T47D (cell line): ENCODE results near the gene E2F3.

Experiments used
- DNase-seq, 2 experiments: peaks; one replicate each; pipeline versions ENCODE4 v3.0.0 to v3.0.0-alpha.2; 2011 to 2012; ENCODE audit warnings: low read depth in 1 of 2, low spot score in 1 of 2
- JUND ChIP-seq: IDR thresholded peaks from 2 replicates; pipeline ENCODE4 v1.6.1; 2012; ENCODE audit warnings: low read depth
- in situ Hi-C: cut with HindIII; loops from 2 replicates; pipeline ENCODE4 v1.10.0; 2016; ENCODE audit warnings: low sequenced_read_pairs, low pct_unique_long_range_greater_than_20kb

E2F3 gene

GRCh38 chr6:20401205-20402091 lies at the start of gene E2F3:
Gene E2F3, plus strand, starts transcription at chr6:20401879. Its CDS starts 354 bp downstream, at chr6:20402233.
- no peak for TF ChIP-seq JUND
- in situ Hi-C loops: no loop called here

GRCh38 chr6:20352346-20352745 lies 49.3 kb upstream of the E2F3 start:
- in situ Hi-C loops: no loop called here
- no peak for TF ChIP-seq JUND

More at GRCh38 chr6:20401205-20402091, at the start of gene E2F3:
- DNase-seq: peak; percentile 100

GRCh38 chr6:20353134-20353533 lies 48.5 kb upstream of the E2F3 start:
- in situ Hi-C loops: no loop called here
- no peak for DNase-seq
- TF ChIP-seq JUND: no peak

More at GRCh38 chr6:20352346-20352745, 49.3 kb upstream of the E2F3 start:
- DNase-seq: no peak

GRCh38 chr6:20354366-20354765 lies 47.3 kb upstream of the E2F3 start:
- DNase-seq: no peak
- in situ Hi-C loops: no loop called here
- TF ChIP-seq JUND: no peak

- DNase-seq: no peak
- TF ChIP-seq JUND: no peak
- in situ Hi-C loops: no loop called here
These were observed 41.1 kb upstream of the E2F3 start for GRCh38 chr6:20360471-20361119.

GRCh38 chr6:20362623-20363022 lies 39.1 kb upstream of the E2F3 start:
- in situ Hi-C loops: no loop called here
- no peak for DNase-seq
- TF ChIP-seq JUND: no peak

GRCh38 chr6:20364327-20364726 lies 37.4 kb upstream of the E2F3 start:
- DNase-seq: no peak
- in situ Hi-C loops: no loop called here

GRCh38 chr6:20365456-20365855 lies 36.2 kb upstream of the E2F3 start:
- in situ Hi-C loops: no loop called here
- TF ChIP-seq JUND: no peak
- DNase-seq: no peak

More at GRCh38 chr6:20364327-20364726, 37.4 kb upstream of the E2F3 start:
- TF ChIP-seq JUND: no peak

GRCh38 chr6:20366082-20366830 lies 35.4 kb upstream of the E2F3 start:
- in situ Hi-C loops: no loop called here
- DNase-seq: peak in 1 of 2 experiments; percentile 53
- TF ChIP-seq JUND: no peak

- no peak for DNase-seq
- in situ Hi-C loops: no loop called here
- no peak for TF ChIP-seq JUND
These were observed 33.8 kb upstream of the E2F3 start for GRCh38 chr6:20367743-20368485.

GRCh38 chr6:20370393-20370792 lies 31.3 kb upstream of the E2F3 start:
- in situ Hi-C loops: no loop called here
- no peak for DNase-seq
- TF ChIP-seq JUND: no peak

GRCh38 chr6:20370801-20371200 lies 30.9 kb upstream of the E2F3 start:
- no peak for TF ChIP-seq JUND
- DNase-seq: peak in 1 of 2 experiments; percentile 22
- in situ Hi-C loops: no loop called here
